Hepatocyte (in vitro differentiated cells): ENCODE results near the gene KCNQ1. TPM values are rescaled to one million over a fixed set of nuclear protein-coding genes. Genes with fewer than 3 reads are reported as not detected.

Experiments
- DNase-seq: peaks from one replicate; pipeline ENCODE4 v3.0.0-alpha.2; 2016; ENCODE audit warnings: low spot score
- H2AFZ ChIP-seq: fragments of 200-600 bp; sonication (generic); 2 replicates; pipeline ENCODE4 v1.6.0; 2016; ENCODE audit warnings: antibody characterized with exemption, mild to moderate bottlenecking
- H3K27ac ChIP-seq: fragments of 200-600 bp; sonication (generic); 2 replicates; pipeline ENCODE4 v1.5.1; 2016; ENCODE audit warnings: mild to moderate bottlenecking
- H3K27me3 ChIP-seq: fragments of 200-600 bp; sonication (generic); 2 replicates; pipeline ENCODE4 v1.6.1; 2016
- H3K36me3 ChIP-seq: fragments of 200-600 bp; sonication (generic); replicated peaks from 2 replicates; pipeline ENCODE4 v1.5.1; 2016; ENCODE audit warnings: low read depth; ENCODE audit not compliant: insufficient read depth
- H3K4me1 ChIP-seq: fragments of 200-600 bp; sonication (generic); 2 replicates; pipeline ENCODE4 v1.5.1; 2016; ENCODE audit warnings: mild to moderate bottlenecking, moderate library complexity; ENCODE audit not compliant: insufficient read depth
- H3K4me2 ChIP-seq: fragments of 200-600 bp; sonication (generic); 2 replicates; pipeline ENCODE4 v1.6.0; 2016
- H3K4me3 ChIP-seq: fragments of 200-600 bp; sonication (generic); 2 replicates; pipeline ENCODE4 v1.5.1; 2016; ENCODE audit warnings: mild to moderate bottlenecking
- H3K79me2 ChIP-seq: fragments of 200-600 bp; sonication (generic); 2 replicates; pipeline ENCODE4 v1.6.0; 2017; ENCODE audit warnings: mild to moderate bottlenecking
- H3K9me2 ChIP-seq: fragments of 200-600 bp; sonication (generic); replicated peaks from 2 replicates; pipeline ENCODE4 v1.6.0; 2017; ENCODE audit warnings: mild to moderate bottlenecking; ENCODE audit not compliant: insufficient read depth
- H3K9me3 ChIP-seq: fragments of 200-600 bp; sonication (generic); 2 replicates; pipeline ENCODE4 v1.5.1; 2016; ENCODE audit warnings: low read depth, mild to moderate bottlenecking
- H4K20me1 ChIP-seq: fragments of 200-600 bp; sonication (generic); 2 replicates; pipeline ENCODE4 v1.6.0; 2016; ENCODE audit warnings: mild to moderate bottlenecking; ENCODE audit not compliant: insufficient read depth, poor library complexity, severe bottlenecking
- EZH2 ChIP-seq: fragments of 200-600 bp; sonication (generic); IDR thresholded peaks from 2 replicates; pipeline ENCODE4 v1.6.1; 2016; ENCODE audit warnings: antibody characterized with exemption, mild to moderate bottlenecking, borderline replicate concordance
- EZH2phosphoT487 ChIP-seq: fragments of 200-600 bp; sonication (generic); IDR thresholded peaks from one replicate; pipeline ENCODE4 v1.6.1; 2018; ENCODE audit warnings: antibody characterized with exemption, mild to moderate bottlenecking, low read depth, moderate library complexity; ENCODE audit not compliant: unreplicated experiment, severe bottlenecking
- WGBS: methylation state at CpG from one replicate; pipeline ENCODE4 v1.1.6; 2016; ENCODE audit warnings: low lambda C conversion rate; ENCODE audit errors: missing lambda C conversion rate; 5-methylcytosine and 5-hydroxymethylcytosine counted together
- polyA plus RNA-seq: library from polyadenylated mRNA; unstranded; fragments of >200 nt; fragmentation: Nextera tagmentation; extraction: Ambion mirVana; gene quantifications from 2 replicates; pipeline ENCODE4 v1.2.1, GENCODE V29; 2016
- total RNA-seq: library from RNA; depleted of rRNA; stranded (reverse); fragments of >200 nt; gene quantifications from 2 replicates; pipeline ENCODE4 v1.2.3, GENCODE V29; 2014
- TF ChIP-seq, protein P1 (sequence below): fragments of 200-600 bp; sonication (generic); IDR thresholded peaks from 2 replicates; pipeline ENCODE4 v1.5.1; 2016; ENCODE audit warnings: antibody characterized with exemption, mild to moderate bottlenecking; ENCODE audit not compliant: poor library complexity

The KCNQ1 gene
- total and polyA plus RNA-seq, 2 experiments from 2014 or later: 1.8 to 6.4 TPM

DNA sequence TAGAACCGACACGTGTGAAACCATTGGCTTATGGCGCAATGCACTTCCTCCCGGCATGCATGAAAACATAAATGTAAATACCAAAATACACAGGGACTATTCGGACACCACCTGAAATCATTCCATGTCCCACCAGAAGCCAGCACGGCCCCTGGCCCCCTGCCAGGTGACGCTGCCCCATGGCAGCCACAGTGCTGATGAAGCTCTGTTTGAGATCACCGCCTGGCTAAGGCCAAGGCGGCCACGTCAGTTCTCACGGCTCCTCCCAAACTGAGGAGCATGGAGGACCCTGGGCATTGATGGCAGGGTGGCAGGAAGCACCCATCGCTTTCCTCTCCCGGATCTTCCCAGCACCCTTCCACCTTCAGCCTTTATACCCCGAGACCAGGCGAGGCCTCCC, 351.3 kb downstream of the KCNQ1 start:
- H3K27me3 ChIP-seq: no peaks in the 10 kb centered on the region
- H2AFZ ChIP-seq: no peak overlapping the region
- no peak overlapping the region for H3K4me2 ChIP-seq
- no peaks in the 10 kb centered on the region for H3K79me2 ChIP-seq
- no peak for DNase-seq
- no peak overlapping the region for H3K4me3 ChIP-seq
- H3K4me1 ChIP-seq: no peaks in the 10 kb centered on the region
- no peaks in the 10 kb centered on the region for H4K20me1 ChIP-seq
- no peaks in the 10 kb centered on the region for H3K9me3 ChIP-seq
- no peaks in the 10 kb centered on the region for H3K9me2 ChIP-seq
- no peaks in the 10 kb centered on the region for H3K36me3 ChIP-seq
- WGBS: 94% methylated on average over 15 of the region's 15 CpGs
- H3K27ac ChIP-seq: no peak overlapping the region
- TF ChIP-seq, protein P1, sequence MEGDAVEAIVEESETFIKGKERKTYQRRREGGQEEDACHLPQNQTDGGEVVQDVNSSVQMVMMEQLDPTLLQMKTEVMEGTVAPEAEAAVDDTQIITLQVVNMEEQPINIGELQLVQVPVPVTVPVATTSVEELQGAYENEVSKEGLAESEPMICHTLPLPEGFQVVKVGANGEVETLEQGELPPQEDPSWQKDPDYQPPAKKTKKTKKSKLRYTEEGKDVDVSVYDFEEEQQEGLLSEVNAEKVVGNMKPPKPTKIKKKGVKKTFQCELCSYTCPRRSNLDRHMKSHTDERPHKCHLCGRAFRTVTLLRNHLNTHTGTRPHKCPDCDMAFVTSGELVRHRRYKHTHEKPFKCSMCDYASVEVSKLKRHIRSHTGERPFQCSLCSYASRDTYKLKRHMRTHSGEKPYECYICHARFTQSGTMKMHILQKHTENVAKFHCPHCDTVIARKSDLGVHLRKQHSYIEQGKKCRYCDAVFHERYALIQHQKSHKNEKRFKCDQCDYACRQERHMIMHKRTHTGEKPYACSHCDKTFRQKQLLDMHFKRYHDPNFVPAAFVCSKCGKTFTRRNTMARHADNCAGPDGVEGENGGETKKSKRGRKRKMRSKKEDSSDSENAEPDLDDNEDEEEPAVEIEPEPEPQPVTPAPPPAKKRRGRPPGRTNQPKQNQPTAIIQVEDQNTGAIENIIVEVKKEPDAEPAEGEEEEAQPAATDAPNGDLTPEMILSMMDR: no peak
- no peak for TF ChIP-seq EZH2phosphoT487

DNA sequence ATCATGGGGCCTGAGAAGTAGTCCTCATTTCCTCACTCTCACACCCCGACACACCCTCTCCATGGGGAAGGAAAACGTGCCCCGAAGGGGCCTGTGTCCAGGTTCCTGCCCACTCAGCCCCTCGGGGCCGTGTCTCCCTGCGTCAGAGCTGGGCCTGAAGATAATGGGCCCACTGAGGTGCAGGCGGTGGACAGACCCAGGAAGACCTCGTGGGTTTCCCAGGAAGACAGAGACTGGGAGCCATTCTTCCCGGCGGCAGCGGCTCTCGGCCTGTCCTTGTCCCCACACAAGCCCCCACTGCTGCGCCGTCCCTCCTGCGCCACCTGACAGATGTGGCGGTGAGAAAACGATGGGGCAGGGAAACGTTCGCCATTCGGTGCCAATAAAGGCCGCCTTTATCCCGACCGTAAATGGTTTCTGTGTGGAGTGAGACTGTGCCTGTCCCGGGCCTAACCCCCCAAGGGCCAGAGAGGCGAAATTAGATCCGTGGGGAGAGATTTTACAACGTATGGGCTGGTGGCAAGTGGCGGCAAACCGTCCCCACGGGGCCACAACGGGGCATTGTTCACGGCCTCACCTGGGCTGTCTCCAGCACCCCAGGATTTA, 351.8 kb downstream of the KCNQ1 start:
- 91% methylated on average over 32 of the region's 32 CpGs for whole genome bisulfite sequencing
- no peak for TF ChIP-seq EZH2phosphoT487
- TF ChIP-seq, protein P1: no peak

DNA sequence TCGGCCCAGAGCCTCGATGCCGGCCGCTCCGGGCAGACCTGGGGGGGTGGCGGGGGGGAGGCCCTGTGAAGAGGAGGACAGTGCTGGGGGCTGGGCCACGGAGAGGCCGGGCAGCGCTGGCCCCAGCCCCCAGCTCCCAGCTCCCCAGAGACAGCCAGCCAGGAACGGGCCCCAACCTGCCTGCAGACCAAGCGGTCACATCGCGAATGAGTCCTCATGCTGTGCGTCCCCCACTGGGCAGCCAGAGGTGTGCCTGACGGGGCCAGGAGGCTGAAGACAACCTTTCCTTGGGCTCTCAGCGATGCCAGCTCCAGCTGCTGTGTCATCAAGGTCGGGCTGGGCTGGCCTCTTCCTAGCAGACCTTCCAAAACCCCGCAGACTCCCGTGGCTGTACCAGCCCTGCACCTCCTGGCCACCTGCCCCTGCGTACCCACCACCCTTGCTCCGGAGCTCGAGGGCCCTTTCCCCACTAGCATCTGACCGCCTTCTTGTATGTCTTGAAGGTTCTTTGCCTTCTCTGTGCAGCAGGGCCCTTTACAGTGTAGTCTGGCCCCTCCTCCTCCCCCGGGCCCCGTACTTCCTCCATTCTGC, 352.4 kb downstream of the KCNQ1 start:
- Histone ChIP-seq H3K36me3 (no peaks in the 10 kb centered on the region), H3K4me2 (no peak overlapping the region), H3K4me1 (no peaks in the 10 kb centered on the region), H3K79me2 (no peaks in the 10 kb centered on the region), H2AFZ (no peak overlapping the region), H3K27me3 (no peaks in the 10 kb centered on the region), H3K27ac (no peak overlapping the region), H4K20me1 (no peaks in the 10 kb centered on the region), H3K9me2 (no peaks in the 10 kb centered on the region), H3K9me3 (no peaks in the 10 kb centered on the region), H3K4me3 (no peak overlapping the region)
- WGBS: 92% methylated on average over 21 of the region's 25 CpGs
- DNase-seq: no peak
- no peak for TF ChIP-seq EZH2
- TF ChIP-seq, protein P1: no peak

More for the DNA sequence above, 351.8 kb downstream of the KCNQ1 start:
- Histone ChIP-seq H3K9me3 (no peaks in the 10 kb centered on the region), H3K36me3 (no peaks in the 10 kb centered on the region), H3K79me2 (no peaks in the 10 kb centered on the region), H4K20me1 (no peaks in the 10 kb centered on the region), H3K4me2 (no peak overlapping the region), H2AFZ (no peak overlapping the region), H3K4me1 (no peaks in the 10 kb centered on the region), H3K4me3 (no peak overlapping the region), H3K27ac (no peak overlapping the region), H3K27me3 (no peaks in the 10 kb centered on the region), H3K9me2 (no peaks in the 10 kb centered on the region)
- DNase-seq: no peak
